Spleen (tissue), 13 donors: ENCODE results near the gene SNRPD3. TPM values are rescaled to one million over a fixed set of nuclear protein-coding genes. Genes with fewer than 3 reads are reported as not detected.

Experiments
- DNase-seq: peaks from one replicate; pipeline ENCODE4 v3.0.0-alpha.2; 2020
- H3K27ac ChIP-seq, 8 donors: fragments of 200-600 bp; sonication (generic) in 7 of 8; 1 replicate in 4 of 8; 2 replicates in 4 of 8; pipeline versions ENCODE4 v1.5.0 to v1.8.0; 2016 to 2021; ENCODE audit warnings: inconsistent platforms in 4 of 8, mild to moderate bottlenecking in 4 of 8, moderate library complexity in 1 of 8
- H3K27me3 ChIP-seq, 7 donors: fragments of 200-600 bp; sonication (generic) in 6 of 7; replicated peaks in 1 of 7; 1 replicate in 4 of 7; 2 replicates in 3 of 7; pipeline versions ENCODE4 v1.5.0 to v1.8.0; 2016 to 2021; ENCODE audit warnings: inconsistent platforms in 3 of 7, mild to moderate bottlenecking in 1 of 7
- H3K36me3 ChIP-seq, 6 donors: fragments of 200-600 bp; sonication (generic) in 5 of 6; 1 replicate in 4 of 6; 2 replicates in 2 of 6; pipeline versions ENCODE4 v1.5.0 to v1.8.0; 2016 to 2021; ENCODE audit warnings: inconsistent platforms in 2 of 6
- H3K4me1 ChIP-seq, 6 donors: fragments of 200-600 bp; sonication (generic) in 5 of 6; 1 replicate in 3 of 6; 2 replicates in 3 of 6; pipeline versions ENCODE4 v1.5.0 to v1.8.0; 2016 to 2021; ENCODE audit warnings: inconsistent platforms in 3 of 6
- H3K4me3 ChIP-seq, 8 donors: fragments of 200-600 bp; sonication (generic) in 7 of 8; 1 replicate in 4 of 8; 2 replicates in 4 of 8; pipeline versions ENCODE4 v1.5.0 to v1.8.0; 2016 to 2021; ENCODE audit warnings: inconsistent platforms in 4 of 8, mild to moderate bottlenecking in 4 of 8, moderate library complexity in 2 of 8
- H3K9me3 ChIP-seq, 8 donors: fragments of 200-600 bp; sonication (generic) in 7 of 8; 1 replicate in 4 of 8; 2 replicates in 4 of 8; pipeline versions ENCODE4 v1.5.0 to v1.8.0; 2016 to 2021; ENCODE audit warnings: inconsistent platforms in 4 of 8
- CTCF ChIP-seq, 11 experiments: fragments of 200-600 bp in 7 of 11; fragments of 450-650 bp in 4 of 11; sonication (generic) in 4 of 11; IDR thresholded peaks in 8 of 11; conservative IDR thresholded peaks in 3 of 11; 1 replicate in 7 of 11; 2 replicates in 4 of 11; pipeline versions ENCODE4 v1.4.0 to v1.8.0; 2016 to 2021; ENCODE audit warnings: antibody characterized with exemption in 11 of 11, inconsistent platforms in 4 of 11, mild to moderate bottlenecking in 1 of 11
- POLR2A ChIP-seq, 3 donors: fragments of 450-650 bp; IDR thresholded peaks; one replicate each; pipeline ENCODE4 v1.5.1; 2017; ENCODE audit warnings: antibody characterized with exemption in 3 of 3, mild to moderate bottlenecking in 1 of 3
- POLR2AphosphoS5 ChIP-seq, 3 donors: sonication (generic); formaldehyde crosslinking; IDR thresholded peaks; one replicate each; pipeline ENCODE4 v1.5.1; 2017; ENCODE audit warnings: antibody characterized with exemption in 3 of 3
- WGBS, 5 donors: extraction: QIAGEN DNeasy Blood & Tissue Kit in 3 of 5; methylation state at CpG; one replicate each; pipeline versions ENCODE4 v1.1.5 to v1.1.7; 2013 to 2018; 5-methylcytosine and 5-hydroxymethylcytosine counted together
- intact Hi-C: fragments of 100-400 bp; cut with DNase I; formaldehyde crosslinking; loops from one replicate; pipeline ENCODE4 v1.15.0; 2023; ENCODE audit warnings: low total_unique reads
- long read RNA-seq, 2 donors: transcript quantifications; one replicate each; lab custom pipeline, GENCODE V29; 2026
- polyA plus RNA-seq, 3 donors: library from polyadenylated mRNA; stranded (reverse); fragments of 200-250 nt; gene quantifications; one replicate each; pipeline ENCODE4 v1.2.1, GENCODE V29; 2013
- total RNA-seq, 7 donors: library from RNA; depleted of rRNA in 3 of 7; stranded (reverse); fragments of >200 nt in 3 of 7; fragmentation: NEBNext Ultra II Directional in 4 of 7; extraction: Animal tissue kit (Norgen Biotek cat#: 25700) in 4 of 7; gene quantifications; one replicate each; pipeline versions ENCODE4 v1.1.0 to v1.2.1, GENCODE V29; 2016 to 2021
- donor health status: healthy with polysubstance abuse.
- donor health status: DM: no; HTN: no; CAD: no; lungs with moderate emphysema.
- donor health status: DM: no; HTN: no; CAD: no.
- donor health status: Bipolar disorder and iron deficiency.
- donor health status: healthy.
- donor health status: DM: no; HTN: no; CAD: no.
- donor health status: DM: yes; HTN: yes; CAD: no.

Gene SNRPD3
- total RNA-seq (100 to 1,000 TPM in 2 of 7 donors, 10 to 100 TPM in 5; 52.0 to 142 (median 66.3) TPM), polyA plus RNA-seq (100 to 1,000 TPM in 2 of 3 donors, 10 to 100 TPM in 1; 89.8 to 113 (median 113) TPM)
- long read RNA-seq, donor 1, transcript SNRPD3-201 (4 exons, 1,763 nt), result major isoform, 97 of 128 reads
- long read RNA-seq, donor 1, partial matches to known transcripts, result 30 of 128 reads
- long read RNA-seq, donor 1, other reads (novel, unspliced or antisense), result 0 of 128 reads
- long read RNA-seq, donor 2, transcript SNRPD3-201 (4 exons, 1,763 nt), result major isoform, 48 of 53 reads
- long read RNA-seq, donor 2, partial matches to known transcripts, result 5 of 53 reads
- long read RNA-seq, donor 2, other reads (novel, unspliced or antisense), result 0 of 53 reads

- Histone ChIP-seq H3K4me1 (peaks cover 53 to 84% (median 78%) of the 10 kb centered on the region in 6 donors), H3K9me3 (no peaks in the 10 kb centered on the region), H3K27ac (peak within 1 kb of the TSS; percentile 94 to 99 (median 98)), H3K27me3 (no peaks in the 10 kb centered on the region), H3K36me3 (peaks cover 0 to 50% (median 29%) of the 10 kb centered on the region in 6 donors), H3K4me3 (peak within 1 kb of the TSS; percentile 83 to 99 (median 94))
- intact Hi-C loops, result no loop called here
- peak; percentile 37 to 73 (median 48) for TF ChIP-seq POLR2A (IDR thresholded peaks at IDR 0.05)
- TF ChIP-seq CTCF (IDR thresholded peaks at IDR 0.05 in 8 of 11, conservative IDR thresholded peaks at IDR 0.05 in 3 of 11), result peak in 10 of 11 experiments; percentile 11 to 65 (median 36)
- peak; percentile 97 to 98 (median 98) for TF ChIP-seq POLR2AphosphoS5 (IDR thresholded peaks at IDR 0.05)
- peak; percentile 100 for DNase-seq
- 0 to 1% (median 0%) methylated on average over 49 to 59 of the region's 59 CpGs for WGBS, 5 donors
These were observed at the start of gene SNRPD3 for GRCh38 chr22:24555165-24556039. Gene SNRPD3, plus strand, starts transcription at chr22:24555999. Its CDS starts 1,676 bp downstream, at chr22:24557675.

- intact Hi-C loops, result loop anchor here (5.0 kb wide), 1 partner anchor 85 kb away; no protein-coding TSS in a partner anchor
- Histone ChIP-seq H3K9me3 (no peaks in the 10 kb centered on the region), H3K27ac (peak overlapping the region in 6 of 8 donors; percentile 62 to 86 (median 71)), H3K4me3 (no peak overlapping the region), H3K27me3 (no peaks in the 10 kb centered on the region), H3K4me1 (peaks cover 15 to 100% (median 50%) of the 10 kb centered on the region in 6 donors), H3K36me3 (no peaks in the 10 kb centered on the region)
- WGBS, 5 donors, result 34 to 66% (median 49%) methylated on average over 6 of the region's 6 CpGs
- no peak for DNase-seq
- TF ChIP-seq CTCF (IDR thresholded peaks at IDR 0.05 in 8 of 11, conservative IDR thresholded peaks at IDR 0.05 in 3 of 11), result no peak
These were observed 48.9 kb upstream of the SNRPD3 start for GRCh38 chr22:24506802-24507438.

GRCh38 chr22:24507716-24508115 lies 48.1 kb upstream of the SNRPD3 start:
- DNase-seq, result no peak
- no peaks in the 10 kb centered on the region for H3K27me3 ChIP-seq
- peak overlapping the region in 4 of 8 donors; percentile 64 to 86 (median 71) for H3K27ac ChIP-seq
- H3K36me3 ChIP-seq, result no peaks in the 10 kb centered on the region
- WGBS, 5 donors, result 83 to 95% (median 84%) methylated on average over 7 of the region's 7 CpGs
- H3K9me3 ChIP-seq, result no peaks in the 10 kb centered on the region
- intact Hi-C loops, result loop anchor here (5.0 kb wide), 1 partner anchor 85 kb away; no protein-coding TSS in a partner anchor
- TF ChIP-seq POLR2AphosphoS5 (IDR thresholded peaks at IDR 0.05) (no peak), POLR2A (IDR thresholded peaks at IDR 0.05) (no peak), CTCF (IDR thresholded peaks at IDR 0.05 in 8 of 11, conservative IDR thresholded peaks at IDR 0.05 in 3 of 11) (no peak)
- H3K4me1 ChIP-seq, result peaks cover 20 to 100% (median 55%) of the 10 kb centered on the region in 6 donors
- no peak overlapping the region for H3K4me3 ChIP-seq
